NCI-H345 treated with DMSO at 0.1 percent for 48 hours (cell line): ENCODE results near the gene ETDB.
"Not testable (repeated sequence)": the region's sequence is repeated elsewhere in the genome, so short reads cannot be mapped to it uniquely, and the experiment has no call there.

ENCODE experiments used
- DNase-seq: peaks from one replicate; lab custom pipeline; 2025; ENCODE audit not compliant: unreplicated experiment; lab: John Stamatoyannopoulos, UW

Gene ETDB

DNA sequence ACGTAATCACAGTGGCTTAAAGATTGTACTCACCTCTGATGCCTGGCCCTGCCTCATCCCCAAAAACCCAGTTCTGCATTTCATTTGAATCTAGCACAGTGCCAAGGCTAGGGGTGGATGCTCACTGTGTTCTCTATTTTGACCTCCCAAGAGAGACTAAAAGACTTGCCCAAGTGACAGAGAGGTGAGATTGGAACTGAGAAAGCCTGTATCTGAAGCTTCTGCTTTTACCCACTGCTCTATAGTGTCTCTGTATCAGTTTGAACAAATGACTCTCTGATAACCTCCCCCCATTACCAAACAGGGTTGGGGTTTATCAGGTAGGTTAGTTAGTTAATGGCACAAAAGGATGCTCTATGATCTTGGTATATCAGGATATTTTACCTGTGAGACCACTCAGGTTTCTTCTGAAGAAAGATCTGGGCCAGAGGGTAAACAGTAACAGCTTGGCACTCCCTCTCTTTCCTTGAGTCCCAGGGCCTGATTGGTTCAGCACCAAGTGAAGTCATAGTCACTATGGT is at the start of gene ETDB:
Gene ETDB (minus strand): TSS at position 471 of the 521 bp plus-strand sequence. CDS start 1,265 bp downstream, outside the sequence.
- not testable (repeated sequence) for DNase-seq

DNA sequence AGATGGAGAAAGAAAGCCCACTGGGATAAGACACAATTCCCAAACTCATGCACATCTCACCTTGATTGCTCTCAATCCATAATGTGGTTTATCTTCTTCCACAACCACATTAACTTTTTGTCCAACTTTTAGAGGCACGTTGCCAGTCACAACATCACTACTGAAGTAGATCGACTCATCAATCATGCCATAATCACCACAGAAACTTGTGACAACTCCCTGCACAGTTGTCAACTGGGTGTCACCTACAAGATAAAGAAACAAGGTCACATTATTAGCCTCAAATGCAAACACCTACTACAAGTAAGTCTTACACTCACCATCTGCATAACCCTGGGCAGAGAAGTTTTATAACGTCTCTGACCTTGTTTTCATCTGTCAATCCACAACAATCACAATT is 49.2 kb upstream of the ETDB start:
- not testable (repeated sequence) for DNase-seq

DNA sequence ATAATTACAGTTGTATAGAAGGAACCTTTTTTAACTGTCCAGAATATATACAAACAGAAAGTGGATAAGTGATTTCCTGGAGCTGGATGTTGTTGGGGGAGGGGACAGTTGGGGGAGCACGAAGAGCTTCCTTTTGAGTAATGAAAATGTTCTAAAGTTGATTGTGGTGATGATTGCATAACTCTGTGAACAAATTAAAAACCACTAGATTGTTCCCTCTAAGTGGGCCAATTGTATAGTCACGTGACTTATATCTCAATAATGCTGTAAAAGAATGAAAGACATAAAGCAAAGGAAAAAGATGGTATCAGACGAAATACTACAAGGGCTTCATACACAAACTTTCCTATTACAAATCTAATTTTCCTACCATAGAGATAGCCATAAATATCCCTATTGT is 48.2 kb upstream of the ETDB start:
- no peak for DNase-seq

- DNase-seq = not testable (repeated sequence)
Observed at GRCh38 chrX:135154688-135155087, 34.4 kb upstream of the ETDB start.

- not testable (repeated sequence) for DNase-seq
Observed at GRCh38 chrX:135126145-135126544, 5.8 kb upstream of the ETDB start.

DNA sequence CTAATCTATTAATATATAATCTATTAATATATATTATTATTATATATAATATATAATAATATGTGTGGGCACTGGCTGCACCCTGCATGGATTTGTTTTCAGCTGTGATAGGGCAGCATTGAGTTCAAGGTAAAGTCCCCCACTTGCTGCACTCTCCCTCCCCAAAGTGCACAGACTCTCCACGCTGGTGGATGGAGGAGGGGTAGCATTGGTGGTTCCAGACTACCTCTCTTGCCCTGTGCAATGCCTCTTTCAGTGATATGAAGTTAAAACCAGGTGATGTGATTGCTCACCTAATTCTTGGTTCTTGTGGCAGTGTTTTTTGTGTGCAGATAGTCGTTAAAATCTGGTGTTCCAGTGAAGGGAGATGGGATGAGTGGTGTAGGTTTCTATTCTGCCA is 4.3 kb downstream of the ETDB start:
- not testable (repeated sequence) for DNase-seq

DNA sequence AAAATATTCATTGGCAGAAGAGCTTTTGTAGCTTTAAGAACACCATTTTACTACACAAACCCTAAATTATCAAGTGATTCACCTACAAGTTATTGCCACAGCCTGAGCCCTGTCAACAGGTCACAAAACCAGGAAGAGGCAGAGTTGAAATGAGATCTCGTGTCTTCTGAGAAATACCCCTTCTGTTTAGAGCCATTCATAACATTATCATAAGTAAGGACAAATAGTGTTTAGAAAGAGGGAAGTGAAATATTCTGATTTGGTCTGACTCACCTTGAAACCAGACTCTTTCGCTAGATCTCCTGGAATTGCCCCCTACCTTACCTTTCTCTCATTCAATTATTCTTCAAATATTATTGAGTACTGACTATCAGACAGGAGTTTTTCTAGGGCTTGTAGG is 5.9 kb downstream of the ETDB start:
- DNase-seq = no peak

- no peak for DNase-seq
Observed at GRCh38 chrX:135112743-135113142, 7.6 kb downstream of the ETDB start.

- DNase-seq = no peak
Observed at GRCh38 chrX:135112096-135112729, 8.1 kb downstream of the ETDB start.

- DNase-seq = no peak
Observed at GRCh38 chrX:135109554-135109953, 10.8 kb downstream of the ETDB start.

GRCh38 chrX:135099493-135099783 is 20.9 kb downstream of the ETDB start:
- DNase-seq = no peak

DNA sequence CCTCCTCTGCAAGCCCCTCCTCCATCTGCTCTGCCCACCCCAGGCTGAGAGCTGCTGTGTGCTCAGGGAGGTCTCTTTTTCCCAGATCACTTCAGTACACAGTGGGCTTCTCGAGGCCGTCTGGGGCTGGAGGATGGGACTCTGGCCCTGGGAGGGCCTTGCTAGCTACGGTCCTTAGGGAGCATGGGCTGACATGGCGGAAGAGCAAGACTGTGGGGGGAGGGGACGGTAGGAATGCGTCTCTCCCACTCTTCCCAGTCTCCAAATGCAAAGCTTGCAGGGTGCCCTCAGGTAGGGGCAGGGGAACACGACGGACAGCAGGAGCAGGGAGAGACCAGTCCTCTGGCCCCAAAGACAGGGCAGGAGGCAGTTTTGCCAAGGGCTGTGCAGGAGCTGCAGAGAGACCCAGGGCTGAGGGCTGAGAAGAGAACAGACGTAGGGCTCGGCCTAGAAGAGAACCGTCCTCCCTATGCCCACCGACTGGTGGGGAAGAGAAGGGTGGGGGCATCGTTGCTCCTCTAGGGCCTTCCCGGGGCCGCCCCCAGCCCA is 23.1 kb downstream of the ETDB start:
- DNase-seq = not testable (repeated sequence)

DNA sequence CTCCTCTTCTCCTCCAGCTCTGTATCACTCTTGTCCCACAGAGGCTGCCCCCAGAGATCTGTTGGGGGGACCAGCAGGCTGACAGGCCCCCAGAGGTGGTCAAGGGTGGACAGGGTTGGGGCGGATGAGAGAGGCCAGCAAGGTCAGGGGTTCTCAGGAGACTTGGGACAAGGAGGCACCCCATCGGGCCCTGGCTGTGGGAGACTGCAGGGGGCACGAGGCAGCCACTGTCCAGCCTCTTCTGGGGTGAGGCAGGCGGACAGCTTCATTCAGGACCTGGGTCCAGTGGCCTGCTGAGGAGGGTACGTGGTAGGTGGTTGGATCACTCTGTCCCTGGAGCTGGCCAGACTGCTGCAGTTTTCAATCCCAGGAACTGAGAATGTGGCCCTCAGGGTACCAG is 24.6 kb downstream of the ETDB start:
- DNase-seq = no peak

GRCh38 chrX:135094726-135095125 is 25.6 kb downstream of the ETDB start:
- no peak for DNase-seq

GRCh38 chrX:135089126-135089525 is 31.2 kb downstream of the ETDB start:
- no peak for DNase-seq

DNA sequence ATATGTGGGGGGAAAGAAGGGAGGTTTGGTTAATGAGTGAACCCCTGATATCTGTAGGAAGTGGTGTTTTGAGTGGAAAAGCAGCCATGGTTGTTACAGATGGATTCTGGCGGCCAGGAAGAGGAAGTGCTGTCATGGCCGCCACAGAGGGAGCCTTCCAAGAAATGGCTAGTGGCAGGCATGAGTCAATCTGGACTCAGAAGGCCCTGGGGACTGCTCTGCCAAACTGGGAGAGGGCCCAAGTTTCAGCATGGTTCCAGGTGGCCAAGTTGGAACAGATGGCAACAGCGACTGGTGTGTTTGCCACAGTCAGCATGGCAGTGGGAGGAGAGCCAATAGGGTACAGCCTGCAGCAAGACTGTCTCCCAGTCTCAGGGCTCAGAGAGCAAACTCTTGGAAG is 32.5 kb downstream of the ETDB start:
- no peak for DNase-seq

GRCh38 chrX:135086197-135086854 is 34.0 kb downstream of the ETDB start:
- DNase-seq = peak; percentile 46

DNA sequence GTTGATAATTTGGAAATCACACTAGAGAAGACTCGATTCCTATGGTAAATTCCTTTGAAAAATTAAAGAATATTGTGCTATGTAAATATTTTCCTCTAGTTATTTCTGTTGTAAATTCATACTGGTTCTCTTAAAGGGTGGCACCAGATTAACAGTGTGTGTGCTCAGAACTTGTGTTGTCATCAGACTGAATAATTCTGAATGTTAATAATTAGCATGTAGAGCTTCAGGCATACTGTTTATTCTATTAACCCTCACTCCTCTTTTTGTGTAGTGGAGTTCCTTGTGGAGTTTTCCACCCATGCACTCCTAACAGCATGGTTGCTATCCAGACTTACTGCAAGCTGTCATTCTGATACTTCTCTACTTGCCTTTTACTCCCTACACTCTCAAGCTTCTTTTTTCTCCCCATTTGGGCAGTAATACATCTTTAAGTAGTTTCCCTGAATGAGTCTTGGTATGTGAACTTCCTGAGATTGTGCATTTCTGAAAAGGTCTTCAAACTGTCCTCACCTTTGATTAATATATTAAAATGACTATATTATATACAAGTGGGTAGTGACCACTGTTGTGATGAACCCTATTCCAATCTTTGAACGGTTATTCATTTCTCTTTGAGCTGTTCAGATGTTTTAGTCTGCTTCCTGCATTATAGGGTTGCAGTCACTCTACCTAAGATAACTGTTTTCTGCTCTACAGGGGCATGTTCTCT is 38.5 kb downstream of the ETDB start:
- no peak for DNase-seq
